GM23248 (cell line): Measurements from ENCODE around the gene CENPA.
"Not testable (repeated sequence)": the region's sequence is repeated elsewhere in the genome, so short reads cannot be mapped to it uniquely, and the experiment has no call there.

Experiments used
- EZH2 ChIP-seq: fragments of 200-600 bp; sonication (generic); IDR thresholded peaks from 2 replicates; pipeline ENCODE4 v1.6.1; 2018; ENCODE audit warnings: antibody characterized with exemption, mild to moderate bottlenecking; ENCODE audit not compliant: insufficient read depth, poor library complexity, severe bottlenecking
- EZH2phosphoT487 ChIP-seq: fragments of 200-600 bp; sonication (generic); IDR thresholded peaks from 2 replicates; pipeline ENCODE4 v1.6.1; 2018; ENCODE audit warnings: antibody characterized with exemption, moderate library complexity, mild to moderate bottlenecking, low read depth; ENCODE audit not compliant: insufficient read depth

- TF ChIP-seq EZH2, EZH2phosphoT487: not testable (repeated sequence)
These were observed 28.4 kb downstream of the CENPA start for GRCh38 chr2:26814072-26814765.
